Body of pancreas (tissue), 4 donors: Measurements from ENCODE around the gene NUP153.

Source experiments
- CTCF ChIP-seq, 7 experiments: fragments of 450-650 bp in 4 of 7; fragments of 200-600 bp in 3 of 7; sonication (generic) in 3 of 7; IDR thresholded peaks; one replicate each; pipeline ENCODE4 v1.5.1; 2016 to 2019; ENCODE audit warnings: antibody characterized with exemption in 7 of 7
- POLR2A ChIP-seq, 3 donors: fragments of 450-650 bp; IDR thresholded peaks; one replicate each; pipeline ENCODE4 v1.6.1; 2016; ENCODE audit warnings: antibody characterized with exemption in 3 of 3, mild to moderate bottlenecking in 2 of 3

GRCh38 chr6:17712576-17712975, 5.9 kb upstream of the NUP153 start:
- no peak for TF ChIP-seq POLR2A (IDR thresholded peaks at IDR 0.05)
- TF ChIP-seq CTCF (IDR thresholded peaks at IDR 0.05) = no peak
